ENCODE results near the gene OPRL1. TPM values are rescaled to one million over a fixed set of nuclear protein-coding genes. Genes with fewer than 3 reads are reported as not detected.

OPRL1 gene
- total and polyA plus RNA-seq, 2 of the 8 experiments (the other 6 are each of a cell fraction or from before 2014, with no cell fraction given): 0.63 to 0.98 TPM

DNA sequence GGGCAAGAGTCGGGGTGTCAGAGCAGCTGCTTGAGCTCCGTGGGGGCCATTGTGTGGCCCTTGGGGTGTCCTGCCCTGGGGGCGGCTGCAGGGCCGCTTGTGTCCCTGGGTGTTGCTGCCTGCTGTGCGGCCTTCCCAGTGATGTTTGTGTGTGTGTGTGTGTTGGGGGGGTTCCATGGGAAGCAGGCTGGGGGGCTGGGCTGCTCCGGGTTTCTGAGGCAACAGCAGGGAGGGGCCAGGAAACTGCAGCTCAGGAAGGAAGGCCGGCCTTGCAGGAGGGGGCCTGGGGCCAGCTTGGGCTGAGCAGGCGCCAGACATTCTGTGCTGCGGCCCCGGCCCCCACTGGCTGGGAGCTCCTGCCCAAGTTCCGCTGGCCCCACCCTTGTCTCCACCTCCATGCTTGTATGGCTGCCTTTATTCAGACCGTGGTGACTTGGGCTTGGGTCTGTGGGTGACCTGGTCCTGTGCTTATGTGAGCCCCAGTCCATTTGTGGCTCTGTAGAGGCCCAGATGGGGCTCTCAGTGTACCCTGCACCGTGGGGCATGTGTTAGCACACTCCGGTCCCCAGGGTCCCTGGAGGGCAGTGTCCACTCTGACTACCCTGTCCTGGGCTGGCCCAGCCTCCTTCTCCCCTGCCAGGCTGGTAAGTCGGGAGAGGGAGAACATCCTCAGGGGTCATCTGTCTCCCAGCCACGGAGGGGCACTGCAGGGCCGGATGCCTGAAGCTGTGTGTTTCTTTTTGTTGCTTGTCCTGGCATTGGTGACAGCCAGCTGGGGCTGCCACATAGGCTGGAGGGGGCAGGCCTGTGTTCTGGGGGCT, 25.8 kb upstream of the OPRL1 start (continued):
- TF ChIP-seq, protein P1, sequence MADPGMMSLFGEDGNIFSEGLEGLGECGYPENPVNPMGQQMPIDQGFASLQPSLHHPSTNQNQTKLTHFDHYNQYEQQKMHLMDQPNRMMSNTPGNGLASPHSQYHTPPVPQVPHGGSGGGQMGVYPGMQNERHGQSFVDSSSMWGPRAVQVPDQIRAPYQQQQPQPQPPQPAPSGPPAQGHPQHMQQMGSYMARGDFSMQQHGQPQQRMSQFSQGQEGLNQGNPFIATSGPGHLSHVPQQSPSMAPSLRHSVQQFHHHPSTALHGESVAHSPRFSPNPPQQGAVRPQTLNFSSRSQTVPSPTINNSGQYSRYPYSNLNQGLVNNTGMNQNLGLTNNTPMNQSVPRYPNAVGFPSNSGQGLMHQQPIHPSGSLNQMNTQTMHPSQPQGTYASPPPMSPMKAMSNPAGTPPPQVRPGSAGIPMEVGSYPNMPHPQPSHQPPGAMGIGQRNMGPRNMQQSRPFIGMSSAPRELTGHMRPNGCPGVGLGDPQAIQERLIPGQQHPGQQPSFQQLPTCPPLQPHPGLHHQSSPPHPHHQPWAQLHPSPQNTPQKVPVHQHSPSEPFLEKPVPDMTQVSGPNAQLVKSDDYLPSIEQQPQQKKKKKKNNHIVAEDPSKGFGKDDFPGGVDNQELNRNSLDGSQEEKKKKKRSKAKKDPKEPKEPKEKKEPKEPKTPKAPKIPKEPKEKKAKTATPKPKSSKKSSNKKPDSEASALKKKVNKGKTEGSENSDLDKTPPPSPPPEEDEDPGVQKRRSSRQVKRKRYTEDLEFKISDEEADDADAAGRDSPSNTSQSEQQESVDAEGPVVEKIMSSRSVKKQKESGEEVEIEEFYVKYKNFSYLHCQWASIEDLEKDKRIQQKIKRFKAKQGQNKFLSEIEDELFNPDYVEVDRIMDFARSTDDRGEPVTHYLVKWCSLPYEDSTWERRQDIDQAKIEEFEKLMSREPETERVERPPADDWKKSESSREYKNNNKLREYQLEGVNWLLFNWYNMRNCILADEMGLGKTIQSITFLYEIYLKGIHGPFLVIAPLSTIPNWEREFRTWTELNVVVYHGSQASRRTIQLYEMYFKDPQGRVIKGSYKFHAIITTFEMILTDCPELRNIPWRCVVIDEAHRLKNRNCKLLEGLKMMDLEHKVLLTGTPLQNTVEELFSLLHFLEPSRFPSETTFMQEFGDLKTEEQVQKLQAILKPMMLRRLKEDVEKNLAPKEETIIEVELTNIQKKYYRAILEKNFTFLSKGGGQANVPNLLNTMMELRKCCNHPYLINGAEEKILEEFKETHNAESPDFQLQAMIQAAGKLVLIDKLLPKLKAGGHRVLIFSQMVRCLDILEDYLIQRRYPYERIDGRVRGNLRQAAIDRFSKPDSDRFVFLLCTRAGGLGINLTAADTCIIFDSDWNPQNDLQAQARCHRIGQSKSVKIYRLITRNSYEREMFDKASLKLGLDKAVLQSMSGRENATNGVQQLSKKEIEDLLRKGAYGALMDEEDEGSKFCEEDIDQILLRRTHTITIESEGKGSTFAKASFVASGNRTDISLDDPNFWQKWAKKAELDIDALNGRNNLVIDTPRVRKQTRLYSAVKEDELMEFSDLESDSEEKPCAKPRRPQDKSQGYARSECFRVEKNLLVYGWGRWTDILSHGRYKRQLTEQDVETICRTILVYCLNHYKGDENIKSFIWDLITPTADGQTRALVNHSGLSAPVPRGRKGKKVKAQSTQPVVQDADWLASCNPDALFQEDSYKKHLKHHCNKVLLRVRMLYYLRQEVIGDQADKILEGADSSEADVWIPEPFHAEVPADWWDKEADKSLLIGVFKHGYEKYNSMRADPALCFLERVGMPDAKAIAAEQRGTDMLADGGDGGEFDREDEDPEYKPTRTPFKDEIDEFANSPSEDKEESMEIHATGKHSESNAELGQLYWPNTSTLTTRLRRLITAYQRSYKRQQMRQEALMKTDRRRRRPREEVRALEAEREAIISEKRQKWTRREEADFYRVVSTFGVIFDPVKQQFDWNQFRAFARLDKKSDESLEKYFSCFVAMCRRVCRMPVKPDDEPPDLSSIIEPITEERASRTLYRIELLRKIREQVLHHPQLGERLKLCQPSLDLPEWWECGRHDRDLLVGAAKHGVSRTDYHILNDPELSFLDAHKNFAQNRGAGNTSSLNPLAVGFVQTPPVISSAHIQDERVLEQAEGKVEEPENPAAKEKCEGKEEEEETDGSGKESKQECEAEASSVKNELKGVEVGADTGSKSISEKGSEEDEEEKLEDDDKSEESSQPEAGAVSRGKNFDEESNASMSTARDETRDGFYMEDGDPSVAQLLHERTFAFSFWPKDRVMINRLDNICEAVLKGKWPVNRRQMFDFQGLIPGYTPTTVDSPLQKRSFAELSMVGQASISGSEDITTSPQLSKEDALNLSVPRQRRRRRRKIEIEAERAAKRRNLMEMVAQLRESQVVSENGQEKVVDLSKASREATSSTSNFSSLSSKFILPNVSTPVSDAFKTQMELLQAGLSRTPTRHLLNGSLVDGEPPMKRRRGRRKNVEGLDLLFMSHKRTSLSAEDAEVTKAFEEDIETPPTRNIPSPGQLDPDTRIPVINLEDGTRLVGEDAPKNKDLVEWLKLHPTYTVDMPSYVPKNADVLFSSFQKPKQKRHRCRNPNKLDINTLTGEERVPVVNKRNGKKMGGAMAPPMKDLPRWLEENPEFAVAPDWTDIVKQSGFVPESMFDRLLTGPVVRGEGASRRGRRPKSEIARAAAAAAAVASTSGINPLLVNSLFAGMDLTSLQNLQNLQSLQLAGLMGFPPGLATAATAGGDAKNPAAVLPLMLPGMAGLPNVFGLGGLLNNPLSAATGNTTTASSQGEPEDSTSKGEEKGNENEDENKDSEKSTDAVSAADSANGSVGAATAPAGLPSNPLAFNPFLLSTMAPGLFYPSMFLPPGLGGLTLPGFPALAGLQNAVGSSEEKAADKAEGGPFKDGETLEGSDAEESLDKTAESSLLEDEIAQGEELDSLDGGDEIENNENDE (IDR thresholded peaks at IDR 0.05; ENCODE audit: insufficient replicate concordance, low read length): no peak
- no peak for TF ChIP-seq FOSL1 (IDR thresholded peaks at IDR 0.05; ENCODE audit: insufficient read depth, low read depth, low read length)
- TF ChIP-seq, protein P2, sequence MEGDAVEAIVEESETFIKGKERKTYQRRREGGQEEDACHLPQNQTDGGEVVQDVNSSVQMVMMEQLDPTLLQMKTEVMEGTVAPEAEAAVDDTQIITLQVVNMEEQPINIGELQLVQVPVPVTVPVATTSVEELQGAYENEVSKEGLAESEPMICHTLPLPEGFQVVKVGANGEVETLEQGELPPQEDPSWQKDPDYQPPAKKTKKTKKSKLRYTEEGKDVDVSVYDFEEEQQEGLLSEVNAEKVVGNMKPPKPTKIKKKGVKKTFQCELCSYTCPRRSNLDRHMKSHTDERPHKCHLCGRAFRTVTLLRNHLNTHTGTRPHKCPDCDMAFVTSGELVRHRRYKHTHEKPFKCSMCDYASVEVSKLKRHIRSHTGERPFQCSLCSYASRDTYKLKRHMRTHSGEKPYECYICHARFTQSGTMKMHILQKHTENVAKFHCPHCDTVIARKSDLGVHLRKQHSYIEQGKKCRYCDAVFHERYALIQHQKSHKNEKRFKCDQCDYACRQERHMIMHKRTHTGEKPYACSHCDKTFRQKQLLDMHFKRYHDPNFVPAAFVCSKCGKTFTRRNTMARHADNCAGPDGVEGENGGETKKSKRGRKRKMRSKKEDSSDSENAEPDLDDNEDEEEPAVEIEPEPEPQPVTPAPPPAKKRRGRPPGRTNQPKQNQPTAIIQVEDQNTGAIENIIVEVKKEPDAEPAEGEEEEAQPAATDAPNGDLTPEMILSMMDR (IDR thresholded peaks at IDR 0.05; ENCODE audit: control extremely low read depth in 1 of 3, insufficient read depth in 1 of 3, low read depth in 1 of 3, low read length in 3 of 3): peak; percentile 53 to 67 (median 64)
- TF ChIP-seq NANOG (IDR thresholded peaks at IDR 0.05; ENCODE audit: insufficient read depth, low read depth, low read length, poor library complexity, severe bottlenecking): no peak
- no peak for TF ChIP-seq SRF (IDR thresholded peaks at IDR 0.05; ENCODE audit: low read depth, low read length)
- TF ChIP-seq TAF7 (optimal IDR thresholded peaks at IDR 0.05; ENCODE audit: borderline replicate concordance, low read depth, low read length): no peak
